ENCODE results near the gene NLRC5.
"Not testable (repeated sequence)": the region's sequence is repeated elsewhere in the genome, so short reads cannot be mapped to it uniquely, and the experiment has no call there.

Gene NLRC5

GRCh38 chr16:57044931-57045693, 55.8 kb downstream of the NLRC5 start:
- DNase-seq (ENCODE audit: low read depth): no peak

- no peak for DNase-seq (ENCODE audit: low read depth)
Measured at GRCh38 chr16:57045694-57046381, 56.5 kb downstream of the NLRC5 start.

- no peak for DNase-seq (ENCODE audit: low read depth)
Measured at GRCh38 chr16:57048095-57048494, 58.7 kb downstream of the NLRC5 start.

- DNase-seq (ENCODE audit: low read depth): no peak
Measured at GRCh38 chr16:57049678-57050077, 60.3 kb downstream of the NLRC5 start.

- DNase-seq (ENCODE audit: low read depth): no peak
Measured at GRCh38 chr16:57051696-57052228, 62.4 kb downstream of the NLRC5 start.

- DNase-seq (ENCODE audit: low read depth): no peak
Measured at GRCh38 chr16:57053206-57053605, 63.8 kb downstream of the NLRC5 start.

- no peak for DNase-seq (ENCODE audit: low read depth)
Measured at GRCh38 chr16:57054338-57054737, 65.0 kb downstream of the NLRC5 start.

- no peak for DNase-seq (ENCODE audit: low read depth)
Measured at GRCh38 chr16:57054771-57055170, 65.4 kb downstream of the NLRC5 start.

GRCh38 chr16:57055671-57056070, 66.3 kb downstream of the NLRC5 start:
- no peak for DNase-seq (ENCODE audit: low read depth)

- DNase-seq (ENCODE audit: low read depth): no peak
Measured at GRCh38 chr16:57058291-57058861, 69.0 kb downstream of the NLRC5 start.

GRCh38 chr16:57060323-57061083, 71.1 kb downstream of the NLRC5 start:
- DNase-seq (ENCODE audit: low read depth): no peak

- DNase-seq (ENCODE audit: low read depth): no peak
Measured at GRCh38 chr16:57061084-57061905, 71.9 kb downstream of the NLRC5 start.

GRCh38 chr16:57062329-57062728, 73.0 kb downstream of the NLRC5 start:
- DNase-seq (ENCODE audit: low read depth): no peak

- not testable (repeated sequence) for DNase-seq (ENCODE audit: low read depth)
Measured at GRCh38 chr16:57063189-57063588, 73.8 kb downstream of the NLRC5 start.

GRCh38 chr16:57064995-57065394, 75.6 kb downstream of the NLRC5 start:
- no peak for DNase-seq (ENCODE audit: low read depth)

GRCh38 chr16:57066625-57067024, 77.3 kb downstream of the NLRC5 start:
- no peak for DNase-seq (ENCODE audit: low read depth)

- no peak for DNase-seq (ENCODE audit: low read depth)
Measured at GRCh38 chr16:57067347-57067746, 78.0 kb downstream of the NLRC5 start.

GRCh38 chr16:57069053-57069452, 79.7 kb downstream of the NLRC5 start:
- no peak for DNase-seq (ENCODE audit: low read depth)

- DNase-seq (ENCODE audit: low read depth): no peak
Measured at GRCh38 chr16:57069635-57070370, 80.4 kb downstream of the NLRC5 start.

GRCh38 chr16:57070424-57070823, 81.1 kb downstream of the NLRC5 start:
- no peak for DNase-seq (ENCODE audit: low read depth)
